B cell (primary cell): ENCODE data around the gene ANTXRL.
"Not testable (repeated sequence)": the region's sequence is repeated elsewhere in the genome, so short reads cannot be mapped to it uniquely, and the experiment has no call there.

Experiments used
- CTCF ChIP-seq: fragments of 200-600 bp; IDR thresholded peaks from one replicate; pipeline ENCODE4 v1.8.0; 2022; ENCODE audit warnings: antibody characterized with exemption, mild to moderate bottlenecking
- EZH2 ChIP-seq: IDR thresholded peaks from 2 replicates; pipeline ENCODE4 v1.6.1; 2012; ENCODE audit warnings: borderline replicate concordance, low read depth, mild to moderate bottlenecking, moderate library complexity, low read length; ENCODE audit not compliant: insufficient read depth, poor library complexity, severe bottlenecking

- not testable (repeated sequence) for TF ChIP-seq CTCF, EZH2
These were observed 23.8 kb upstream of the ANTXRL start for GRCh38 chr10:46262906-46263560.
